ENCODE results near the gene SLC2A3.

The SLC2A3 gene

GRCh38 chr12:7879246-7879645, 56.7 kb downstream of the SLC2A3 start:
- Histone ChIP-seq H3K9me3 (ENCODE audit: severe bottlenecking) (no peaks in the 10 kb centered on the region), H3K36me3 (ENCODE audit: low read depth) (no peaks in the 10 kb centered on the region), H3K4me1 (ENCODE audit: insufficient read depth, poor library complexity, severe bottlenecking) (no peaks in the 10 kb centered on the region), H3K27me3 (ENCODE audit: insufficient read depth, poor library complexity, severe bottlenecking) (no peaks in the 10 kb centered on the region), H3K27ac (ENCODE audit: poor library complexity, severe bottlenecking) (no peak overlapping the region), H3K4me3 (ENCODE audit: severe bottlenecking) (no peak overlapping the region)
- TF ChIP-seq, protein P1, sequence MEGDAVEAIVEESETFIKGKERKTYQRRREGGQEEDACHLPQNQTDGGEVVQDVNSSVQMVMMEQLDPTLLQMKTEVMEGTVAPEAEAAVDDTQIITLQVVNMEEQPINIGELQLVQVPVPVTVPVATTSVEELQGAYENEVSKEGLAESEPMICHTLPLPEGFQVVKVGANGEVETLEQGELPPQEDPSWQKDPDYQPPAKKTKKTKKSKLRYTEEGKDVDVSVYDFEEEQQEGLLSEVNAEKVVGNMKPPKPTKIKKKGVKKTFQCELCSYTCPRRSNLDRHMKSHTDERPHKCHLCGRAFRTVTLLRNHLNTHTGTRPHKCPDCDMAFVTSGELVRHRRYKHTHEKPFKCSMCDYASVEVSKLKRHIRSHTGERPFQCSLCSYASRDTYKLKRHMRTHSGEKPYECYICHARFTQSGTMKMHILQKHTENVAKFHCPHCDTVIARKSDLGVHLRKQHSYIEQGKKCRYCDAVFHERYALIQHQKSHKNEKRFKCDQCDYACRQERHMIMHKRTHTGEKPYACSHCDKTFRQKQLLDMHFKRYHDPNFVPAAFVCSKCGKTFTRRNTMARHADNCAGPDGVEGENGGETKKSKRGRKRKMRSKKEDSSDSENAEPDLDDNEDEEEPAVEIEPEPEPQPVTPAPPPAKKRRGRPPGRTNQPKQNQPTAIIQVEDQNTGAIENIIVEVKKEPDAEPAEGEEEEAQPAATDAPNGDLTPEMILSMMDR (IDR thresholded peaks at IDR 0.05; ENCODE audit: poor library complexity, severe bottlenecking), result no peak
- ATAC-seq (ENCODE audit: low read depth) (no peak), DNase-seq (ENCODE audit: low spot score) (no peak)

- ATAC-seq (ENCODE audit: low read depth) (no peak), DNase-seq (ENCODE audit: low spot score) (no peak)
- Histone ChIP-seq H3K4me3 (ENCODE audit: severe bottlenecking) (no peak overlapping the region), H3K27ac (ENCODE audit: poor library complexity, severe bottlenecking) (no peak overlapping the region), H3K9me3 (ENCODE audit: severe bottlenecking) (no peaks in the 10 kb centered on the region), H3K27me3 (ENCODE audit: insufficient read depth, poor library complexity, severe bottlenecking) (no peaks in the 10 kb centered on the region), H3K36me3 (ENCODE audit: low read depth) (no peaks in the 10 kb centered on the region), H3K4me1 (ENCODE audit: insufficient read depth, poor library complexity, severe bottlenecking) (no peaks in the 10 kb centered on the region)
- TF ChIP-seq, protein P1 (IDR thresholded peaks at IDR 0.05; ENCODE audit: poor library complexity, severe bottlenecking), result no peak
These were observed 58.6 kb downstream of the SLC2A3 start for GRCh38 chr12:7877420-7877819.

DNA sequence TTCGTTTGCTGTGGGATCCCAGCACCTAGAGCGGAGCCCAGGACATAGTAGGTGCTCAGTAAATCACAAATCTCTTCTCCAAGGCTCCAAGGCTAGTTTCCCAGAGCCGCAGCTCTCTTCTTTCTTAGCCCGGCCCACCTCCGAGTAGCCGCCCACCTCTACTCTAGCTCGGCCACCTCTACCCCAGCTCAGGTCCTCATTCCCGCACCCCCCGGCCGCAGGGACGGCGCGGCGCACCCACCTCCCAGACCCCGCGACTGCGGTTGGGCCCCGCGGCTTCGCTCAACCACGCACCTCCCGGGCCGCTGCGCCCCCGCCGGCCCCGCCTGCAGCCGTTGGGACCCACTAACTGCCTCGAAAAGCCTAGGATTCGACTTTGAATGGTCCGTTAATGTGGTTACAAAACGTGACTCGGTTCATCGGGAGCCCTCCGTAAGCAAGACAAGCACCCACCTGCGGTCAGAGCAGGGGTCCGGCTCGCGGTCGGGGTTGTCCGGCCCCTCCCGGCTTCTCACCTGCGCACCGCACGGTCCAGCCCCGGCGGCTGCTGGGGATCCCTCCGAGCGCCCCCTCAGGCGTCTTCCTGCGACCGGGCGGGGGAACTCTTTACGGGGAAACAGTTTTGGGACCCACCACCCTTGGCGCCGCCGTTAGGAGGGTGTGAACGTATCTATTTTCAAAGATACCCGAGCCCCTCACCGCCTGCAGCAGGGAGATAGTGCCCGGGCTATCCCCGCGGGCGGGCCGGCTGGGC, 63.2 kb downstream of the SLC2A3 start, which contains the start of gene SLC2A14:
Gene SLC2A14 (minus strand): TSS at position 350 of the 754 bp plus-strand sequence. CDS start 3,035 bp downstream, outside the sequence.
- no peaks in the 10 kb centered on the region for H3K4me1 ChIP-seq (ENCODE audit: insufficient read depth, poor library complexity, severe bottlenecking)
- no peaks in the 10 kb centered on the region for H3K9me3 ChIP-seq (ENCODE audit: severe bottlenecking)
- DNase-seq (ENCODE audit: low spot score) (no peak), ATAC-seq (ENCODE audit: low read depth) (no peak)
- no peaks in the 10 kb centered on the region for H3K36me3 ChIP-seq (ENCODE audit: low read depth)
- H3K4me3 ChIP-seq (ENCODE audit: severe bottlenecking), result no peak within 1 kb of the TSS
- TF ChIP-seq, protein P1 (IDR thresholded peaks at IDR 0.05; ENCODE audit: poor library complexity, severe bottlenecking), result no peak
- no peak within 1 kb of the TSS for H3K27ac ChIP-seq (ENCODE audit: poor library complexity, severe bottlenecking)
- no peaks in the 10 kb centered on the region for H3K27me3 ChIP-seq (ENCODE audit: insufficient read depth, poor library complexity, severe bottlenecking)

DNA sequence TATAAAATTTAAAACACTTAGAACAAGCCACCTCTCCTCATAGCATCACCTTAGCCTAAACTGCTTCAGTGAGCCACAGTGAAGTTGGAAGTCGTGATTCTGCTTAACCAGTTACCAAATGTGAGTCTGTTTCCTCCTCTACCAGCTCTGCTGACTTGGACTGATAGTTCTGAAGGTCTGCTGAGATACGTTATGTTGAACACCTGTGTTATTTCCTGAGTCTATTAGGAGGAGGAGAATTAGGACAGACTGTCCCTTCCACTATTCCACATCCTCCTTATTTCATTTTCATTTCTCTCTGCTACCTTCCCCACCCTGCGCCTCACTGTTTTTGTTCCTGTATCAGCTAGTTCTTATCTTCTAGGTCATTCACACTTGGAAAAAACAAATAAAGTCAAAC, 65.7 kb downstream of the SLC2A3 start:
- DNase-seq (ENCODE audit: low spot score) (no peak), ATAC-seq (ENCODE audit: low read depth) (no peak)
- no peak overlapping the region for H3K27ac ChIP-seq (ENCODE audit: poor library complexity, severe bottlenecking)
- no peaks in the 10 kb centered on the region for H3K36me3 ChIP-seq (ENCODE audit: low read depth)
- H3K27me3 ChIP-seq (ENCODE audit: insufficient read depth, poor library complexity, severe bottlenecking), result no peaks in the 10 kb centered on the region
- H3K4me1 ChIP-seq (ENCODE audit: insufficient read depth, poor library complexity, severe bottlenecking), result no peaks in the 10 kb centered on the region
- H3K9me3 ChIP-seq (ENCODE audit: severe bottlenecking), result no peaks in the 10 kb centered on the region
- H3K4me3 ChIP-seq (ENCODE audit: severe bottlenecking), result no peak overlapping the region
- TF ChIP-seq, protein P1 (IDR thresholded peaks at IDR 0.05; ENCODE audit: poor library complexity, severe bottlenecking), result no peak

All from RWPE2 (cell line).